ENCODE results near the gene EYS. TPM values are rescaled to one million over a fixed set of nuclear protein-coding genes. Genes with fewer than 3 reads are reported as not detected.
"Not testable (repeated sequence)": the region's sequence is repeated elsewhere in the genome, so short reads cannot be mapped to it uniquely, and the experiment has no call there.

EYS gene
- total RNA-seq, 1 donor from 2014 or later: not detected

- DNase-seq; H3K36me3 Mint-ChIP-seq (ENCODE audit: low read depth); H3K4me1 Mint-ChIP-seq; H3K4me3 Mint-ChIP-seq; intact Hi-C loops (cut with micrococcal nuclease); H3K27me3 Mint-ChIP-seq; H3K27ac Mint-ChIP-seq; H3K9me3 Mint-ChIP-seq: not testable (repeated sequence)
Observed at GRCh38 chr6:63757275-63757674, 1949.8 kb downstream of the EYS start.

GRCh38 chr6:63750400-63750799, 1956.6 kb downstream of the EYS start:
- no peak overlapping the region for H3K27ac Mint-ChIP-seq
- no peak overlapping the region for H3K4me3 Mint-ChIP-seq
- no peaks in the 10 kb centered on the region for H3K36me3 Mint-ChIP-seq (ENCODE audit: low read depth)
- no peaks in the 10 kb centered on the region for H3K4me1 Mint-ChIP-seq
- no peak for DNase-seq
- intact Hi-C loops (cut with micrococcal nuclease): no loop called here
- H3K9me3 Mint-ChIP-seq: peaks cover 3% of the 10 kb centered on the region
- H3K27me3 Mint-ChIP-seq: peaks cover 2% of the 10 kb centered on the region

GRCh38 chr6:63745784-63746183, 1961.2 kb downstream of the EYS start:
- Mint-ChIP-seq H3K27me3 (peaks cover 2% of the 10 kb centered on the region), H3K4me3 (no peak overlapping the region), H3K4me1 (no peaks in the 10 kb centered on the region), H3K9me3 (peaks cover 3% of the 10 kb centered on the region), H3K27ac (no peak overlapping the region), H3K36me3 (ENCODE audit: low read depth) (no peaks in the 10 kb centered on the region)
- intact Hi-C loops (cut with micrococcal nuclease): no loop called here
- no peak for DNase-seq

GRCh38 chr6:63744810-63745209, 1962.2 kb downstream of the EYS start:
- H3K36me3 Mint-ChIP-seq (ENCODE audit: low read depth): no peaks in the 10 kb centered on the region
- no peaks in the 10 kb centered on the region for H3K4me1 Mint-ChIP-seq
- intact Hi-C loops (cut with micrococcal nuclease): no loop called here
- H3K27me3 Mint-ChIP-seq: peaks cover 2% of the 10 kb centered on the region
- H3K27ac Mint-ChIP-seq: no peak overlapping the region
- H3K4me3 Mint-ChIP-seq: no peak overlapping the region
- DNase-seq: no peak
- peaks cover 3% of the 10 kb centered on the region for H3K9me3 Mint-ChIP-seq

- H3K27me3 Mint-ChIP-seq: peaks cover 2% of the 10 kb centered on the region
- peaks cover 3% of the 10 kb centered on the region for H3K9me3 Mint-ChIP-seq
- H3K4me3 Mint-ChIP-seq: no peak overlapping the region
- no peak overlapping the region for H3K27ac Mint-ChIP-seq
- no peak for DNase-seq
- no peaks in the 10 kb centered on the region for H3K36me3 Mint-ChIP-seq (ENCODE audit: low read depth)
- intact Hi-C loops (cut with micrococcal nuclease): no loop called here
- H3K4me1 Mint-ChIP-seq: no peaks in the 10 kb centered on the region
Observed at GRCh38 chr6:63743691-63744090, 1963.3 kb downstream of the EYS start.

GRCh38 chr6:63742060-63742459, 1965.0 kb downstream of the EYS start:
- Mint-ChIP-seq H3K36me3 (ENCODE audit: low read depth) (no peaks in the 10 kb centered on the region), H3K9me3 (no peaks in the 10 kb centered on the region), H3K4me3 (no peak overlapping the region), H3K27ac (no peak overlapping the region), H3K27me3 (peaks cover 2% of the 10 kb centered on the region), H3K4me1 (no peaks in the 10 kb centered on the region)
- intact Hi-C loops (cut with micrococcal nuclease): no loop called here
- no peak for DNase-seq

- DNase-seq: no peak
- no peak overlapping the region for H3K27ac Mint-ChIP-seq
- no peaks in the 10 kb centered on the region for H3K36me3 Mint-ChIP-seq (ENCODE audit: low read depth)
- H3K4me1 Mint-ChIP-seq: no peaks in the 10 kb centered on the region
- H3K27me3 Mint-ChIP-seq: no peaks in the 10 kb centered on the region
- intact Hi-C loops (cut with micrococcal nuclease): no loop called here
- no peak overlapping the region for H3K4me3 Mint-ChIP-seq
- peaks cover under 1% of the 10 kb centered on the region for H3K9me3 Mint-ChIP-seq
Observed at GRCh38 chr6:63740709-63741108, 1966.3 kb downstream of the EYS start.

GRCh38 chr6:63739094-63739687, 1967.8 kb downstream of the EYS start:
- Mint-ChIP-seq H3K27me3 (no peaks in the 10 kb centered on the region), H3K4me1 (no peaks in the 10 kb centered on the region), H3K9me3 (peaks cover 6% of the 10 kb centered on the region), H3K27ac (no peak overlapping the region), H3K36me3 (ENCODE audit: low read depth) (no peaks in the 10 kb centered on the region), H3K4me3 (no peak overlapping the region)
- DNase-seq: no peak
- intact Hi-C loops (cut with micrococcal nuclease): no loop called here

- not testable (repeated sequence) for H3K4me3 Mint-ChIP-seq, H3K9me3 Mint-ChIP-seq, H3K27me3 Mint-ChIP-seq
Observed at GRCh38 chr6:63738190-63738589, 1968.8 kb downstream of the EYS start.

GRCh38 chr6:63734923-63735322, 1972.1 kb downstream of the EYS start:
- intact Hi-C loops (cut with micrococcal nuclease): no loop called here
- H3K9me3 Mint-ChIP-seq: peaks cover 6% of the 10 kb centered on the region
- H3K27ac Mint-ChIP-seq: no peak overlapping the region
- no peaks in the 10 kb centered on the region for H3K4me1 Mint-ChIP-seq
- no peak for DNase-seq
- H3K27me3 Mint-ChIP-seq: no peaks in the 10 kb centered on the region
- no peak overlapping the region for H3K4me3 Mint-ChIP-seq
- H3K36me3 Mint-ChIP-seq (ENCODE audit: low read depth): no peaks in the 10 kb centered on the region

More at GRCh38 chr6:63738190-63738589, 1968.8 kb downstream of the EYS start:
- H3K36me3 Mint-ChIP-seq (ENCODE audit: low read depth); intact Hi-C loops (cut with micrococcal nuclease); DNase-seq; H3K4me1 Mint-ChIP-seq; H3K27ac Mint-ChIP-seq: not testable (repeated sequence)

- DNase-seq: no peak
- Mint-ChIP-seq H3K27ac (no peak overlapping the region), H3K4me3 (no peak overlapping the region), H3K9me3 (peaks cover 6% of the 10 kb centered on the region), H3K4me1 (no peaks in the 10 kb centered on the region), H3K27me3 (no peaks in the 10 kb centered on the region), H3K36me3 (ENCODE audit: low read depth) (no peaks in the 10 kb centered on the region)
- intact Hi-C loops (cut with micrococcal nuclease): no loop called here
Observed at GRCh38 chr6:63732336-63732735, 1974.7 kb downstream of the EYS start.

- Mint-ChIP-seq H3K4me1 (no peaks in the 10 kb centered on the region), H3K4me3 (no peak overlapping the region), H3K9me3 (peaks cover 6% of the 10 kb centered on the region), H3K36me3 (ENCODE audit: low read depth) (no peaks in the 10 kb centered on the region), H3K27me3 (no peaks in the 10 kb centered on the region), H3K27ac (no peak overlapping the region)
- no peak for DNase-seq
- intact Hi-C loops (cut with micrococcal nuclease): no loop called here
Observed at GRCh38 chr6:63731930-63732329, 1975.1 kb downstream of the EYS start.

GRCh38 chr6:63730311-63730710, 1976.7 kb downstream of the EYS start:
- H3K36me3 Mint-ChIP-seq (ENCODE audit: low read depth): no peaks in the 10 kb centered on the region
- H3K4me3 Mint-ChIP-seq: no peak overlapping the region
- peaks cover under 1% of the 10 kb centered on the region for H3K9me3 Mint-ChIP-seq
- no peak for DNase-seq
- H3K27me3 Mint-ChIP-seq: no peaks in the 10 kb centered on the region
- no peak overlapping the region for H3K27ac Mint-ChIP-seq
- H3K4me1 Mint-ChIP-seq: no peaks in the 10 kb centered on the region
- intact Hi-C loops (cut with micrococcal nuclease): no loop called here

- no peak overlapping the region for H3K27ac Mint-ChIP-seq
- H3K4me3 Mint-ChIP-seq: no peak overlapping the region
- H3K9me3 Mint-ChIP-seq: no peaks in the 10 kb centered on the region
- intact Hi-C loops (cut with micrococcal nuclease): no loop called here
- no peaks in the 10 kb centered on the region for H3K36me3 Mint-ChIP-seq (ENCODE audit: low read depth)
- DNase-seq: no peak
- H3K27me3 Mint-ChIP-seq: no peaks in the 10 kb centered on the region
- no peaks in the 10 kb centered on the region for H3K4me1 Mint-ChIP-seq
Observed at GRCh38 chr6:63724721-63725120, 1982.3 kb downstream of the EYS start.

GRCh38 chr6:63721181-63721580, 1985.8 kb downstream of the EYS start:
- no peak overlapping the region for H3K27ac Mint-ChIP-seq
- no peaks in the 10 kb centered on the region for H3K9me3 Mint-ChIP-seq
- intact Hi-C loops (cut with micrococcal nuclease): no loop called here
- no peak overlapping the region for H3K4me3 Mint-ChIP-seq
- DNase-seq: no peak
- no peaks in the 10 kb centered on the region for H3K36me3 Mint-ChIP-seq (ENCODE audit: low read depth)
- H3K4me1 Mint-ChIP-seq: no peaks in the 10 kb centered on the region
- no peaks in the 10 kb centered on the region for H3K27me3 Mint-ChIP-seq
